Measurements from ENCODE around the gene PPP1R37. TPM values are rescaled to one million over a fixed set of nuclear protein-coding genes. Genes with fewer than 3 reads are reported as not detected.

PPP1R37 gene
- total RNA-seq, 1 donor from 2014 or later, result 20.3 TPM

- Mint-ChIP-seq H3K4me1 (peaks cover 1% of the 10 kb centered on the region), H3K4me3 (no peak overlapping the region), H3K27me3 (no peaks in the 10 kb centered on the region), H3K27ac (no peak overlapping the region), H3K36me3 (ENCODE audit: low read depth) (no peaks in the 10 kb centered on the region), H3K9me3 (no peaks in the 10 kb centered on the region)
- DNase-seq, result no peak
- intact Hi-C loops (cut with micrococcal nuclease), result no loop called here
Measured at GRCh38 chr19:45137179-45137761, 44.3 kb downstream of the PPP1R37 start.

GRCh38 chr19:45138303-45138751 is 45.3 kb downstream of the PPP1R37 start:
- Mint-ChIP-seq H3K27me3 (no peaks in the 10 kb centered on the region), H3K4me1 (peaks cover 1% of the 10 kb centered on the region), H3K27ac (no peak overlapping the region), H3K36me3 (ENCODE audit: low read depth) (peaks cover 3% of the 10 kb centered on the region), H3K4me3 (no peak overlapping the region), H3K9me3 (no peaks in the 10 kb centered on the region)
- intact Hi-C loops (cut with micrococcal nuclease), result no loop called here
- DNase-seq, result no peak

GRCh38 chr19:45139286-45140143 is 46.5 kb downstream of the PPP1R37 start:
- H3K27me3 Mint-ChIP-seq, result no peaks in the 10 kb centered on the region
- no peak for DNase-seq
- peaks cover 1% of the 10 kb centered on the region for H3K4me1 Mint-ChIP-seq
- H3K4me3 Mint-ChIP-seq, result no peak overlapping the region
- peaks cover 3% of the 10 kb centered on the region for H3K36me3 Mint-ChIP-seq (ENCODE audit: low read depth)
- intact Hi-C loops (cut with micrococcal nuclease), result no loop called here
- no peak overlapping the region for H3K27ac Mint-ChIP-seq
- H3K9me3 Mint-ChIP-seq, result no peaks in the 10 kb centered on the region

GRCh38 chr19:45140144-45140503 is 47.1 kb downstream of the PPP1R37 start:
- H3K4me3 Mint-ChIP-seq, result no peak overlapping the region
- no peaks in the 10 kb centered on the region for H3K27me3 Mint-ChIP-seq
- intact Hi-C loops (cut with micrococcal nuclease), result no loop called here
- peaks cover 3% of the 10 kb centered on the region for H3K36me3 Mint-ChIP-seq (ENCODE audit: low read depth)
- peaks cover 1% of the 10 kb centered on the region for H3K4me1 Mint-ChIP-seq
- no peak overlapping the region for H3K27ac Mint-ChIP-seq
- DNase-seq, result no peak
- no peaks in the 10 kb centered on the region for H3K9me3 Mint-ChIP-seq

- no peaks in the 10 kb centered on the region for H3K9me3 Mint-ChIP-seq
- no peak overlapping the region for H3K4me3 Mint-ChIP-seq
- intact Hi-C loops (cut with micrococcal nuclease), result no loop called here
- DNase-seq, result no peak
- peaks cover 3% of the 10 kb centered on the region for H3K36me3 Mint-ChIP-seq (ENCODE audit: low read depth)
- H3K27me3 Mint-ChIP-seq, result no peaks in the 10 kb centered on the region
- no peak overlapping the region for H3K27ac Mint-ChIP-seq
- peaks cover 1% of the 10 kb centered on the region for H3K4me1 Mint-ChIP-seq
Measured at GRCh38 chr19:45140533-45140932, 47.6 kb downstream of the PPP1R37 start.

GRCh38 chr19:45141203-45141900 is 48.4 kb downstream of the PPP1R37 start:
- intact Hi-C loops (cut with micrococcal nuclease), result no loop called here
- H3K4me1 Mint-ChIP-seq, result peaks cover under 1% of the 10 kb centered on the region
- peaks cover 5% of the 10 kb centered on the region for H3K36me3 Mint-ChIP-seq (ENCODE audit: low read depth)
- H3K4me3 Mint-ChIP-seq, result no peak overlapping the region
- H3K27me3 Mint-ChIP-seq, result no peaks in the 10 kb centered on the region
- no peaks in the 10 kb centered on the region for H3K9me3 Mint-ChIP-seq
- DNase-seq, result no peak
- H3K27ac Mint-ChIP-seq, result no peak overlapping the region

GRCh38 chr19:45142016-45142725 is 49.2 kb downstream of the PPP1R37 start:
- intact Hi-C loops (cut with micrococcal nuclease), result no loop called here
- Mint-ChIP-seq H3K4me3 (no peak overlapping the region), H3K9me3 (no peaks in the 10 kb centered on the region), H3K36me3 (ENCODE audit: low read depth) (peaks cover 5% of the 10 kb centered on the region), H3K27ac (no peak overlapping the region), H3K4me1 (no peaks in the 10 kb centered on the region), H3K27me3 (no peaks in the 10 kb centered on the region)
- DNase-seq, result no peak

GRCh38 chr19:45142726-45143110 is 49.7 kb downstream of the PPP1R37 start:
- Mint-ChIP-seq H3K27me3 (no peaks in the 10 kb centered on the region), H3K36me3 (ENCODE audit: low read depth) (peaks cover 5% of the 10 kb centered on the region), H3K4me3 (no peak overlapping the region), H3K9me3 (no peaks in the 10 kb centered on the region), H3K27ac (no peak overlapping the region), H3K4me1 (no peaks in the 10 kb centered on the region)
- intact Hi-C loops (cut with micrococcal nuclease), result no loop called here
- no peak for DNase-seq

GRCh38 chr19:45144431-45145269 is 51.7 kb downstream of the PPP1R37 start:
- intact Hi-C loops (cut with micrococcal nuclease), result no loop called here
- Mint-ChIP-seq H3K27me3 (no peaks in the 10 kb centered on the region), H3K4me3 (no peak overlapping the region), H3K27ac (no peak overlapping the region), H3K9me3 (no peaks in the 10 kb centered on the region), H3K36me3 (ENCODE audit: low read depth) (peaks cover 5% of the 10 kb centered on the region), H3K4me1 (peaks cover 4% of the 10 kb centered on the region)
- DNase-seq, result no peak

GRCh38 chr19:45145270-45146189 is 52.6 kb downstream of the PPP1R37 start:
- H3K4me3 Mint-ChIP-seq, result no peak overlapping the region
- DNase-seq, result no peak
- peaks cover 4% of the 10 kb centered on the region for H3K4me1 Mint-ChIP-seq
- H3K27ac Mint-ChIP-seq, result no peak overlapping the region
- H3K9me3 Mint-ChIP-seq, result no peaks in the 10 kb centered on the region
- intact Hi-C loops (cut with micrococcal nuclease), result no loop called here
- H3K27me3 Mint-ChIP-seq, result no peaks in the 10 kb centered on the region
- H3K36me3 Mint-ChIP-seq (ENCODE audit: low read depth), result peaks cover 9% of the 10 kb centered on the region

- H3K4me3 Mint-ChIP-seq, result no peak overlapping the region
- peaks cover 9% of the 10 kb centered on the region for H3K36me3 Mint-ChIP-seq (ENCODE audit: low read depth)
- intact Hi-C loops (cut with micrococcal nuclease), result no loop called here
- H3K4me1 Mint-ChIP-seq, result peaks cover 4% of the 10 kb centered on the region
- no peak overlapping the region for H3K27ac Mint-ChIP-seq
- no peak for DNase-seq
- no peaks in the 10 kb centered on the region for H3K9me3 Mint-ChIP-seq
- peaks cover under 1% of the 10 kb centered on the region for H3K27me3 Mint-ChIP-seq
Measured at GRCh38 chr19:45146251-45146650, 53.3 kb downstream of the PPP1R37 start.

GRCh38 chr19:45146741-45147205 is 53.8 kb downstream of the PPP1R37 start:
- Mint-ChIP-seq H3K4me1 (peaks cover 4% of the 10 kb centered on the region), H3K36me3 (ENCODE audit: low read depth) (peaks cover 9% of the 10 kb centered on the region), H3K27me3 (peaks cover 5% of the 10 kb centered on the region), H3K27ac (no peak overlapping the region), H3K4me3 (no peak overlapping the region), H3K9me3 (no peaks in the 10 kb centered on the region)
- intact Hi-C loops (cut with micrococcal nuclease), result no loop called here
- DNase-seq, result no peak

Measured in activated CD4-positive, alpha-beta T cell treated with anti-CD3 and anti-CD28 coated beads, Interleukin-2, amount 10 ng/mL, durations not matched to agents 24 days and 14 days (primary cell).